SK-N-SH treated with all-trans-retinoic acid at 6 μM for 48 hours (cell line): Measurements from ENCODE around the gene OSBPL9.

Experiments
- ATAC-seq: fragments of 200-7000 bp; cut with Tn5 transposase; 3 replicates; pipeline ENCODE4 v1.9.1; 2020; ENCODE audit warnings: mild to moderate bottlenecking, moderate library complexity
- ARNTL ChIP-seq: fragments of 450-650 bp; formaldehyde crosslinking; IDR thresholded peaks from 2 replicates; pipeline ENCODE4 v1.5.0; 2020; ENCODE audit warnings: low read depth, mild to moderate bottlenecking, moderate library complexity, borderline replicate concordance
- BACH2 ChIP-seq: fragments of 250-450 bp; sonication (Bioruptor Pico); IDR thresholded peaks from 2 replicates; pipeline ENCODE4 v1.9.0; 2021; ENCODE audit warnings: mild to moderate bottlenecking, borderline replicate concordance
- CSDC2 ChIP-seq: fragments of 250-450 bp; sonication (Bioruptor Pico); IDR thresholded peaks from 2 replicates; pipeline ENCODE4 v1.5.0; 2020; ENCODE audit warnings: mild to moderate bottlenecking, moderate library complexity
- ESRRG ChIP-seq: fragments of 250-450 bp; sonication (Bioruptor Pico); IDR thresholded peaks from 2 replicates; pipeline ENCODE4 v1.6.1; 2021; ENCODE audit warnings: mild to moderate bottlenecking
- GLIS3 ChIP-seq: fragments of 250-450 bp; sonication (Bioruptor Pico); IDR thresholded peaks from 2 replicates; pipeline ENCODE4 v1.5.0; 2020; ENCODE audit warnings: mild to moderate bottlenecking, moderate library complexity
- ISL1 ChIP-seq: fragments of 250-450 bp; sonication (Bioruptor Pico); IDR thresholded peaks from 2 replicates; pipeline ENCODE4 v2.1.2; 2022; ENCODE audit warnings: mild to moderate bottlenecking, moderate library complexity
- OSR1 ChIP-seq: fragments of 250-450 bp; sonication (Bioruptor Pico); IDR thresholded peaks from 2 replicates; pipeline ENCODE4 v1.8.0; 2022; ENCODE audit warnings: moderate library complexity, mild to moderate bottlenecking, inconsistent platforms
- PPARA ChIP-seq: fragments of 250-450 bp; sonication (Bioruptor Pico); IDR thresholded peaks from 2 replicates; pipeline ENCODE4 v1.5.0; 2020; ENCODE audit warnings: mild to moderate bottlenecking, borderline replicate concordance
- RARB ChIP-seq: fragments of 250-450 bp; sonication (Bioruptor Pico); IDR thresholded peaks from 2 replicates; pipeline ENCODE4 v1.8.0; 2021; ENCODE audit warnings: mild to moderate bottlenecking, moderate library complexity
- SNAI2 ChIP-seq: fragments of 250-450 bp; sonication (Bioruptor Pico); IDR thresholded peaks from 2 replicates; pipeline ENCODE4 v1.5.0; 2020; ENCODE audit warnings: mild to moderate bottlenecking, moderate library complexity
- TCF4 ChIP-seq: fragments of 250-450 bp; sonication (Bioruptor Pico); IDR thresholded peaks from 2 replicates; pipeline ENCODE4 v1.8.0; 2021; ENCODE audit warnings: mild to moderate bottlenecking, moderate library complexity, borderline replicate concordance
- TOX ChIP-seq: fragments of 250-450 bp; sonication (Bioruptor Pico); IDR thresholded peaks from 2 replicates; pipeline ENCODE4 v1.8.0; 2021; ENCODE audit warnings: mild to moderate bottlenecking, moderate library complexity, borderline replicate concordance
- ZC3H10 ChIP-seq: fragments of 250-450 bp; sonication (Bioruptor Pico); IDR thresholded peaks from 2 replicates; pipeline ENCODE4 v1.5.1; 2021; ENCODE audit warnings: mild to moderate bottlenecking, moderate library complexity
- ZFP3 ChIP-seq: fragments of 250-450 bp; sonication (Bioruptor Pico); IDR thresholded peaks from 2 replicates; pipeline ENCODE4 v1.5.0; 2020; ENCODE audit warnings: mild to moderate bottlenecking, moderate library complexity
- ZFP30 ChIP-seq: fragments of 450-650 bp; formaldehyde crosslinking; IDR thresholded peaks from 2 replicates; pipeline ENCODE4 v1.5.0; 2022; ENCODE audit warnings: mild to moderate bottlenecking, moderate library complexity
- ZNF565 ChIP-seq: fragments of 450-650 bp; formaldehyde crosslinking; conservative IDR thresholded peaks from 2 replicates; pipeline ENCODE4 v1.5.0; 2020; ENCODE audit warnings: low read depth, mild to moderate bottlenecking, moderate library complexity
- ZNF70 ChIP-seq: fragments of 450-650 bp; formaldehyde crosslinking; IDR thresholded peaks from 2 replicates; pipeline ENCODE4 v1.5.0; 2020; ENCODE audit warnings: mild to moderate bottlenecking, moderate library complexity
- ZNF8 ChIP-seq: fragments of 450-650 bp; formaldehyde crosslinking; IDR thresholded peaks from 2 replicates; pipeline ENCODE4 v1.5.0; 2020; ENCODE audit warnings: mild to moderate bottlenecking, moderate library complexity
- TF ChIP-seq, protein P1 (sequence below): fragments of 250-450 bp; sonication (Bioruptor Pico); IDR thresholded peaks from 2 replicates; pipeline ENCODE4 v1.5.1; 2020; ENCODE audit warnings: low read depth, mild to moderate bottlenecking, moderate library complexity
- TF ChIP-seq, protein P2 (sequence below): fragments of 250-450 bp; sonication (Bioruptor Pico); IDR thresholded peaks from 2 replicates; pipeline ENCODE4 v1.8.0; 2020; ENCODE audit warnings: mild to moderate bottlenecking, moderate library complexity, borderline replicate concordance
- TF ChIP-seq, protein P3 (sequence below): fragments of 250-450 bp; sonication (Bioruptor Pico); IDR thresholded peaks from 2 replicates; pipeline ENCODE4 v1.5.0; 2020; ENCODE audit warnings: mild to moderate bottlenecking, moderate library complexity

OSBPL9 gene

DNA sequence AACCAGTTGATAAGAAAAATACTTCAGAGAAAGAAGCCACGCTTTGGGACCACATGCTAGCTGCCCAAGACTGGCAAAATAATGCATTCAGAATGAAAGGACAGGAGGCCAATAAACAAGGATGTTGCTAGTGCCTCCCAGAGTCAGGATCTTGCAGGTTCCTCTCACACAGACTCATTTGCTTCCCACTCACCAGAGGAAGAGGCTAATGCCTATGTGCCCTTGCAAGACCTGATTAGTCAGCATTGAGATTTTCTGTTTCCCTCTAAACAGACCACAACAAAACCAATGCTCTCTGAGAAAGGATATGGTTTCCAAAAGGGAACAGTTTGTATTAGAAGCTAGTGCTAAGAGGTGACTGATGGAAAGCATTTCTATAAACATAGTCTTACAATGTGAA lies 176.0 kb downstream of the OSBPL9 start (continued):
- TF ChIP-seq, protein P1, sequence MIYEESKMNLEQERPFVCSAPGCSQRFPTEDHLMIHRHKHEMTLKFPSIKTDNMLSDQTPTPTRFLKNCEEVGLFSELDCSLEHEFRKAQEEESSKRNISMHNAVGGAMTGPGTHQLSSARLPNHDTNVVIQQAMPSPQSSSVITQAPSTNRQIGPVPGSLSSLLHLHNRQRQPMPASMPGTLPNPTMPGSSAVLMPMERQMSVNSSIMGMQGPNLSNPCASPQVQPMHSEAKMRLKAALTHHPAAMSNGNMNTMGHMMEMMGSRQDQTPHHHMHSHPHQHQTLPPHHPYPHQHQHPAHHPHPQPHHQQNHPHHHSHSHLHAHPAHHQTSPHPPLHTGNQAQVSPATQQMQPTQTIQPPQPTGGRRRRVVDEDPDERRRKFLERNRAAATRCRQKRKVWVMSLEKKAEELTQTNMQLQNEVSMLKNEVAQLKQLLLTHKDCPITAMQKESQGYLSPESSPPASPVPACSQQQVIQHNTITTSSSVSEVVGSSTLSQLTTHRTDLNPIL (CRISPR knock-in tag) = no peak
- TF ChIP-seq CSDC2 (no peak), ZC3H10 (CRISPR knock-in tag) (no peak), RARB (no peak), GLIS3 (CRISPR knock-in tag) (no peak), ZNF565 (no peak), ESRRG (CRISPR knock-in tag) (no peak)

DNA sequence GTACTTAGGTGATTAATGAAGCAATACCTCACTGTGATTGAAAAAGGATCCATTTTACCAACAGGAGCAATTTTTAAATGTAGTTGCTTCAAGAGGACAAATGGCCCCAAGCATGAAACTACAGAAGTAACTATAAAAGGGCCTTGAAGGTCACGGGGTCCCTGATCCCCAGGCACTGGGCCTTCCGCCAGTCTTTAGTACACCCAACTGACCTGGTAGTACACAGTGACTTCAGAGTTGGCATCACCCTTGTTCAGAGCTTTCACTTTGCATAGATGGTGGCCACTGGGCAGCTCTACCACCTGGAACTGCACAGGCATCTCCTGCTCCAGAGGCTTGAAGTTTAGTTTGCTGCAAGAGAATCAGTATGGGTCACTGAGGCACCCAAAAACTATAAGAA lies 177.4 kb downstream of the OSBPL9 start:
- ATAC-seq = no peak
- no peak for TF ChIP-seq RARB
- TF ChIP-seq ZNF70 (CRISPR knock-in tag) = no peak
- no peak for TF ChIP-seq ARNTL (CRISPR knock-in tag)
- TF ChIP-seq ISL1 = no peak
- TF ChIP-seq, protein P2, sequence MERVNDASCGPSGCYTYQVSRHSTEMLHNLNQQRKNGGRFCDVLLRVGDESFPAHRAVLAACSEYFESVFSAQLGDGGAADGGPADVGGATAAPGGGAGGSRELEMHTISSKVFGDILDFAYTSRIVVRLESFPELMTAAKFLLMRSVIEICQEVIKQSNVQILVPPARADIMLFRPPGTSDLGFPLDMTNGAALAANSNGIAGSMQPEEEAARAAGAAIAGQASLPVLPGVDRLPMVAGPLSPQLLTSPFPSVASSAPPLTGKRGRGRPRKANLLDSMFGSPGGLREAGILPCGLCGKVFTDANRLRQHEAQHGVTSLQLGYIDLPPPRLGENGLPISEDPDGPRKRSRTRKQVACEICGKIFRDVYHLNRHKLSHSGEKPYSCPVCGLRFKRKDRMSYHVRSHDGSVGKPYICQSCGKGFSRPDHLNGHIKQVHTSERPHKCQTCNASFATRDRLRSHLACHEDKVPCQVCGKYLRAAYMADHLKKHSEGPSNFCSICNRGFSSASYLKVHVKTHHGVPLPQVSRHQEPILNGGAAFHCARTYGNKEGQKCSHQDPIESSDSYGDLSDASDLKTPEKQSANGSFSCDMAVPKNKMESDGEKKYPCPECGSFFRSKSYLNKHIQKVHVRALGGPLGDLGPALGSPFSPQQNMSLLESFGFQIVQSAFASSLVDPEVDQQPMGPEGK = no peak

DNA sequence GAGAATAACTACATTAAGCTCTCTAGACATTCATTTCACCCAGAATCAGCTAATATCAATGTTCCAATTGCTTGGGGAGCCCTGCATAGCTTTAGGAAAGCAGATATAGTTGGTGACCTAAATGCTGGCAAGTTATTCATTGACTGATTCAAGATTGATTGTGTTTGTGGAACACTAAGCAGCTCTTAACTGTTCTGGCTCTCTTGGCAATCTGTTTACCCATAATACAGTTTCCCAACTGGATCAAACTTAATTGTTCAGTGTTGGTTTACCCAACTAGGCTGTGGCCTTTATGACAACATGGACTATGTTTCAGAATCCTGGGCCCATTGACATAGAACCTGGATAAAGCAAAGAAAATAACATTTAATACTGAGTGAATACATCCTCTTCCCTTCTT lies 178.0 kb downstream of the OSBPL9 start:
- no peak for ATAC-seq

DNA sequence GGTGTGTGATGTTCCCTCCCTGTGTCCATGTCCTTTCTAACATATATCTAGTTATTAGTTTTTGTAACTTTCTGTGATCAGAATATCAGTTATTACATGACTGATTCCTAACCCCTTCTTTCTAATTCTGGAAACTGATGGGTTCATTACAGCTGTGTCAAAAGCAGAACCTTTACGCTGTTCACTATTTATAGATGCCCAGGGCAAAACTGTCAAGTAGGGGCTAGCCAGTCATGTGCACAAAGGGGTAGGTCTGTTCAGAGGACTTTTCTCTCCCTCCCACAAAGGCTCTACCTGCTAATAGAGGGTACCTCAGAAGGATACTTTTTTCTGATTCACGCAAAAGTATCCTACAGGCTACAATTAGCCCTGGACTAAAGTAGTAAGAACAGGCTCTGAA lies 182.5 kb downstream of the OSBPL9 start:
- ATAC-seq = no peak
- TF ChIP-seq RARB = no peak
- TF ChIP-seq, protein P2 = no peak
- TF ChIP-seq GLIS3 (CRISPR knock-in tag) = no peak
- TF ChIP-seq TOX (CRISPR knock-in tag) = no peak
- TF ChIP-seq PPARA = no peak
- TF ChIP-seq ZNF8 (CRISPR knock-in tag) = no peak
- TF ChIP-seq ZNF70 (CRISPR knock-in tag) = no peak
- TF ChIP-seq ZFP3 (CRISPR knock-in tag) = no peak
- no peak for TF ChIP-seq ISL1
- TF ChIP-seq OSR1 (CRISPR knock-in tag) = no peak
- TF ChIP-seq, protein P3, sequence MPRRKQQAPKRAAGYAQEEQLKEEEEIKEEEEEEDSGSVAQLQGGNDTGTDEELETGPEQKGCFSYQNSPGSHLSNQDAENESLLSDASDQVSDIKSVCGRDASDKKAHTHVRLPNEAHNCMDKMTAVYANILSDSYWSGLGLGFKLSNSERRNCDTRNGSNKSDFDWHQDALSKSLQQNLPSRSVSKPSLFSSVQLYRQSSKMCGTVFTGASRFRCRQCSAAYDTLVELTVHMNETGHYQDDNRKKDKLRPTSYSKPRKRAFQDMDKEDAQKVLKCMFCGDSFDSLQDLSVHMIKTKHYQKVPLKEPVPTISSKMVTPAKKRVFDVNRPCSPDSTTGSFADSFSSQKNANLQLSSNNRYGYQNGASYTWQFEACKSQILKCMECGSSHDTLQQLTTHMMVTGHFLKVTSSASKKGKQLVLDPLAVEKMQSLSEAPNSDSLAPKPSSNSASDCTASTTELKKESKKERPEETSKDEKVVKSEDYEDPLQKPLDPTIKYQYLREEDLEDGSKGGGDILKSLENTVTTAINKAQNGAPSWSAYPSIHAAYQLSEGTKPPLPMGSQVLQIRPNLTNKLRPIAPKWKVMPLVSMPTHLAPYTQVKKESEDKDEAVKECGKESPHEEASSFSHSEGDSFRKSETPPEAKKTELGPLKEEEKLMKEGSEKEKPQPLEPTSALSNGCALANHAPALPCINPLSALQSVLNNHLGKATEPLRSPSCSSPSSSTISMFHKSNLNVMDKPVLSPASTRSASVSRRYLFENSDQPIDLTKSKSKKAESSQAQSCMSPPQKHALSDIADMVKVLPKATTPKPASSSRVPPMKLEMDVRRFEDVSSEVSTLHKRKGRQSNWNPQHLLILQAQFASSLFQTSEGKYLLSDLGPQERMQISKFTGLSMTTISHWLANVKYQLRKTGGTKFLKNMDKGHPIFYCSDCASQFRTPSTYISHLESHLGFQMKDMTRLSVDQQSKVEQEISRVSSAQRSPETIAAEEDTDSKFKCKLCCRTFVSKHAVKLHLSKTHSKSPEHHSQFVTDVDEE (CRISPR knock-in tag) = no peak
- no peak for TF ChIP-seq ZFP30 (CRISPR knock-in tag)
- TF ChIP-seq CSDC2 = no peak
- TF ChIP-seq SNAI2 (CRISPR knock-in tag) = no peak

More for the DNA sequence above, 178.0 kb downstream of the OSBPL9 start:
- no peak for TF ChIP-seq GLIS3 (CRISPR knock-in tag)
- TF ChIP-seq RARB = no peak
- TF ChIP-seq TCF4 = no peak
- no peak for TF ChIP-seq ZC3H10 (CRISPR knock-in tag)
- no peak for TF ChIP-seq ESRRG (CRISPR knock-in tag)
- TF ChIP-seq OSR1 (CRISPR knock-in tag) = no peak
- no peak for TF ChIP-seq BACH2 (CRISPR knock-in tag)
- no peak for TF ChIP-seq CSDC2
- TF ChIP-seq, protein P2 = no peak
- no peak for TF ChIP-seq ZFP30 (CRISPR knock-in tag)
